HepG2 (cell line): ENCODE results near the gene FMNL1. TPM values are rescaled to one million over a fixed set of nuclear protein-coding genes. Genes with fewer than 3 reads are reported as not detected.

ENCODE experiments used
- ATAC-seq: fragments of 200-7000 bp; cut with Tn5 transposase; 3 replicates; pipeline ENCODE4 v1.9.1; 2020; ENCODE audit warnings: mild to moderate bottlenecking, moderate library complexity
- BruUV-seq: library from RNA; stranded (reverse); fragments of 400-500 nt; replicated peaks from 2 replicates; lab custom pipeline; 2021; lab: Mats Ljungman, UMichigan
- CTCF ChIA-PET: fragments of 300-600 bp; formaldehyde crosslinking; extraction: SDS; loops from one replicate; lab custom pipeline; 2021; ENCODE audit warnings: low total read pairs, inconsistent platforms, low intra/inter-chr PET ratio; lab: Yijun Ruan, JAX
- POLR2A ChIA-PET: fragments of 350-600 bp; sonication (Branson Sonifier 250); formaldehyde crosslinking; loops from one replicate; lab custom pipeline; 2020; ENCODE audit warnings: antibody characterized with exemption, inconsistent platforms; lab: Yijun Ruan, JAX
- DNase-seq: peaks from one replicate; pipeline ENCODE4 v3.0.0-alpha.2; 2015; ENCODE audit warnings: low spot score
- FAIRE-seq: peaks from 3 replicates; lab custom pipeline; 2011; peaks lifted over from hg19 to GRCh38; lab: Jason Lieb, UNC
- H2AFZ ChIP-seq: one replicate; pipeline ENCODE4 v1.6.1; 2011; ENCODE audit warnings: low read length, inconsistent platforms
- H3K27ac ChIP-seq: fragments of 300-600 bp; 3 replicates; pipeline ENCODE4 v1.8.0; 2011; ENCODE audit warnings: mixed run types, mild to moderate bottlenecking, mixed read lengths, low read length, inconsistent platforms; ENCODE audit not compliant: insufficient read depth; ENCODE audit errors: extremely low read length
- H3K27me3 ChIP-seq, 2 experiments: fragments of 200-600 bp in 1 of 2; 2 replicates in 1 of 2; 3 replicates in 1 of 2; pipeline versions ENCODE4 v1.6.0 to v1.8.0; 2011; ENCODE audit warnings: low read length in 2 of 2, mild to moderate bottlenecking in 2 of 2, moderate library complexity in 2 of 2, inconsistent platforms in 1 of 2; ENCODE audit not compliant: insufficient read depth in 2 of 2, control insufficient read depth in 1 of 2
- H3K36me3 ChIP-seq, 2 experiments: fragments of 200-600 bp in 1 of 2; replicated peaks in 1 of 2; 2 replicates in 1 of 2; 3 replicates in 1 of 2; pipeline versions ENCODE4 v1.5.1 to v1.8.0; 2011; ENCODE audit warnings: low read length in 2 of 2, inconsistent platforms in 1 of 2; ENCODE audit not compliant: insufficient read depth in 2 of 2, control insufficient read depth in 1 of 2
- H3K4me1 ChIP-seq: 2 replicates; pipeline ENCODE4 v1.5.1; 2012; ENCODE audit warnings: low read length, inconsistent platforms; ENCODE audit not compliant: insufficient read depth
- H3K4me2 ChIP-seq: 2 replicates; pipeline ENCODE4 v1.6.0; 2011; ENCODE audit warnings: low read depth, low read length, inconsistent platforms
- H3K4me3 ChIP-seq, 3 experiments: fragments of 200-600 bp in 1 of 3; sonication (generic), shearing (Covaris generic) in 1 of 3; replicated peaks in 1 of 3; 2 replicates each; pipeline ENCODE4 v1.5.1; 2011 to 2016; ENCODE audit warnings: low read length in 3 of 3, inconsistent platforms in 2 of 3, low read depth in 2 of 3, mild to moderate bottlenecking in 2 of 3, control low read depth in 1 of 3, mixed read lengths in 1 of 3; ENCODE audit not compliant: insufficient read depth in 1 of 3
- H3K79me2 ChIP-seq: one replicate; pipeline ENCODE4 v1.6.1; 2011; ENCODE audit warnings: low read length, inconsistent platforms; ENCODE audit not compliant: insufficient read depth
- H3K9ac ChIP-seq: 2 replicates; pipeline ENCODE4 v1.6.0; 2011; ENCODE audit warnings: mild to moderate bottlenecking, low read depth, low read length, inconsistent platforms; ENCODE audit not compliant: insufficient read depth
- H3K9me3 ChIP-seq: 2 replicates; pipeline ENCODE4 v1.5.1; 2012; ENCODE audit warnings: mild to moderate bottlenecking, low read length
- H4K20me1 ChIP-seq: 2 replicates; pipeline ENCODE4 v1.6.0; 2011; ENCODE audit warnings: inconsistent platforms, mild to moderate bottlenecking, low read length, moderate library complexity; ENCODE audit not compliant: insufficient read depth
- ATRX ChIP-seq: sonication (generic); formaldehyde crosslinking; IDR thresholded peaks from 2 replicates; pipeline ENCODE4 v1.4.0; 2020; ENCODE audit warnings: missing genetic modification reagents, borderline replicate concordance
- KDM5B ChIP-seq: sonication (generic); formaldehyde crosslinking; IDR thresholded peaks from 2 replicates; pipeline ENCODE4 v1.4.0; 2020; ENCODE audit warnings: missing genetic modification reagents, mild to moderate bottlenecking, borderline replicate concordance
- NCOA2 ChIP-seq: sonication (generic); formaldehyde crosslinking; IDR thresholded peaks from 2 replicates; pipeline ENCODE4 v1.8.0; 2022; ENCODE audit warnings: inconsistent platforms
- SALL1 ChIP-seq: sonication (generic); formaldehyde crosslinking; IDR thresholded peaks from 2 replicates; pipeline ENCODE4 v1.8.0; 2022; ENCODE audit warnings: mild to moderate bottlenecking, missing genetic modification reagents
- YEATS2 ChIP-seq: sonication (generic); formaldehyde crosslinking; IDR thresholded peaks from 2 replicates; pipeline ENCODE4 v1.4.0; 2020; ENCODE audit warnings: missing genetic modification reagents, borderline replicate concordance
- WGBS: methylation state at CpG from one replicate; pipeline ENCODE4 v1.1.6; 2017; ENCODE audit warnings: low lambda C conversion rate; 5-methylcytosine and 5-hydroxymethylcytosine counted together
- in situ Hi-C: cut with HindIII; loops from 2 replicates; pipeline ENCODE4 v1.10.0; 2017; ENCODE audit warnings: low pct_unique_long_range_greater_than_20kb; ENCODE audit not compliant: extremely low pct_ligation_motif_present
- intact Hi-C: fragments of 100-400 bp; cut with micrococcal nuclease; formaldehyde crosslinking; loops from one replicate; pipeline ENCODE4 v1.10.0; 2022; ENCODE audit not compliant: unreplicated experiment
- polyA plus RNA-seq, 8 experiments: library from polyadenylated mRNA; depleted of rRNA in 3 of 8; stranded (reverse) in 7 of 8; unstranded in 1 of 8; fragments of >200 nt; fragmentation: Illumina TruSeq in 4 of 8; extraction: Trizol in 4 of 8; gene quantifications; 2 replicates each; pipeline versions ENCODE4 v1.2.1 to v1.2.3, GENCODE V29; 2011 to 2016; ENCODE audit warnings: low read depth in 4 of 8, missing spikeins in 1 of 8, mixed read lengths in 1 of 8; ENCODE audit not compliant: insufficient read depth in 1 of 8
- total RNA-seq, 5 experiments: library from RNA; depleted of rRNA; stranded (reverse); fragments of >200 nt; fragmentation: Illumina TruSeq; extraction: Trizol; gene quantifications; 2 replicates each; pipeline ENCODE4 v1.2.3, GENCODE V29; 2016; ENCODE audit warnings: low read depth in 1 of 5
- TF ChIP-seq, protein P1 (sequence below): sonication (generic); formaldehyde crosslinking; IDR thresholded peaks from 2 replicates; pipeline ENCODE4 v1.8.0; 2022; ENCODE audit warnings: missing genetic modification reagents, mild to moderate bottlenecking, moderate library complexity, borderline replicate concordance
- TF ChIP-seq, protein P2 (sequence below): sonication (generic); formaldehyde crosslinking; IDR thresholded peaks from 2 replicates; pipeline ENCODE4 v1.9.0; 2022; ENCODE audit warnings: missing genetic modification reagents, mild to moderate bottlenecking, borderline replicate concordance

FMNL1 gene
- total and polyA plus RNA-seq, 2 of the 13 experiments (the other 11 are each of a cell fraction or from before 2014, with no cell fraction given): 0.53 to 0.70 TPM

DNA sequence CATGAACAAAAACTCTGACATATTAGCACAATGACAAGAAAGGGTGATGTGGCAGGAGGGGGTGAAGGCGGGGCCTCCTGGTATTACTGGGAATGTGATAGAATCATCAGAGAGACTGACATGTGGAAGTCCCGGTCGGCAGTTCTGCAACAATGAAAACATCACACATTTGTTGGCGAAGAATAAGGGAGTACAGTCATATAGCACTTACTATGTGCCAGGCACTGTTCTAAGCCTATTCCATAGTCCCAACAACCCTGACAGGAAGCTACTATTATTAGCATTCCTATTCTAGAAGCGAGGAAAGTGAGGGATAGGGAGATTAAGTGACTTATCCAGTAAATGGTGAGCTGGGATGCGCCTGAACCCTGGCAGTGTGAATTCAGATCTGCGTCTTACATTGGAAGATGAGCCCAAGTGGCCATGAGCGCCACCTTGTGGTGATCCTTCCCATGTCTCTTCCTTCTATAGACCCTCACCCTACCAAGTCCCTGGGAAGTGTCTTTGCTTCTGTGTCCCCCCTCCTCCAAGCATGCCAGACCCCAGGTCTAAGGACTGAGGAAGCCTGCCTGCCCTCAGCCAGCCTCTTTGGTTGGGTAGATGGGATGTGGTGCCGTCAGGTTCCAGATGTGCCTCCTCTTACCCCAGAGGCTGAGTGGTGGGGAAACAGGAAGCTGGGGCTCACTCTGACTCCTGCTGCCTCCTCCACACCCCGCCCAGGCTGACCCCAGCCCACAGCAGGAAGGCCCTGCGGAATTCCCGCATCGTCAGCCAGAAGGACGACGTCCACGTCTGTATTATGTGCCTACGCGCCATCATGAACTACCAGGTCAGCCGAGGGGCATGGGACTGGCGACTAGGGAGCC lies 14.0 kb downstream of the FMNL1 start (continued):
- TF ChIP-seq, protein P1, sequence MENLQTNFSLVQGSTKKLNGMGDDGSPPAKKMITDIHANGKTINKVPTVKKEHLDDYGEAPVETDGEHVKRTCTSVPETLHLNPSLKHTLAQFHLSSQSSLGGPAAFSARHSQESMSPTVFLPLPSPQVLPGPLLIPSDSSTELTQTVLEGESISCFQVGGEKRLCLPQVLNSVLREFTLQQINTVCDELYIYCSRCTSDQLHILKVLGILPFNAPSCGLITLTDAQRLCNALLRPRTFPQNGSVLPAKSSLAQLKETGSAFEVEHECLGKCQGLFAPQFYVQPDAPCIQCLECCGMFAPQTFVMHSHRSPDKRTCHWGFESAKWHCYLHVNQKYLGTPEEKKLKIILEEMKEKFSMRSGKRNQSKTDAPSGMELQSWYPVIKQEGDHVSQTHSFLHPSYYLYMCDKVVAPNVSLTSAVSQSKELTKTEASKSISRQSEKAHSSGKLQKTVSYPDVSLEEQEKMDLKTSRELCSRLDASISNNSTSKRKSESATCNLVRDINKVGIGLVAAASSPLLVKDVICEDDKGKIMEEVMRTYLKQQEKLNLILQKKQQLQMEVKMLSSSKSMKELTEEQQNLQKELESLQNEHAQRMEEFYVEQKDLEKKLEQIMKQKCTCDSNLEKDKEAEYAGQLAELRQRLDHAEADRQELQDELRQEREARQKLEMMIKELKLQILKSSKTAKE (CRISPR knock-in tag): no peak
- no peak for TF ChIP-seq YEATS2 (CRISPR knock-in tag)
- TF ChIP-seq ATRX (CRISPR knock-in tag): no peak
- TF ChIP-seq SALL1: no peak

DNA sequence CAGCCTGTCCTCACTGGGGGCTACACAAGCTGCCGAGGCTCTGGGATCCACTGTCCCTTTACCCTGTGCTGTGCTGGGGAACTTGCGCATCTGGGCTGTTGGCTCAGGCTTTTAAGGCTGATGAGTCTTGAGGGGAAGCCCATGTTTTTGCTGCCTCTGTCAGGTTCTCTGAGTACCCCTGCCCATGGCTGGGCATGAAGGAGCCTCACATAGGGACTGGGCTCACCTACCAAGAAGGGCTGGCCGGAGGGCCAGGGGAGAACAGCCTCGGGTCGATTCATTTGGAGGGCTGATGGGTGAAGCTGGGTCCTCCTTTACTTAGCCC lies 14.6 kb downstream of the FMNL1 start:
- no peak for DNase-seq
- POLR2A ChIA-PET: interaction anchor here (0.9 to 1.6 kb wide), 2 partner anchors 17 to 75 kb away, joined by 4 to 5 read pairs; no protein-coding TSS in a partner anchor

More for the DNA sequence above, 14.6 kb downstream of the FMNL1 start:
- Histone ChIP-seq H3K36me3 (no peaks in the 10 kb centered on the region), H3K9me3 (no peaks in the 10 kb centered on the region), H3K79me2 (no peaks in the 10 kb centered on the region), H4K20me1 (no peaks in the 10 kb centered on the region), H3K4me1 (peaks cover 8% of the 10 kb centered on the region), H3K4me2 (no peak overlapping the region), H3K9ac (no peak overlapping the region), H3K27me3 (peaks cover 9 to 36% of the 10 kb centered on the region in 2 experiments), H3K4me3 (no peak overlapping the region), H3K27ac (no peak overlapping the region), H2AFZ (no peak overlapping the region)
- ATAC-seq (no peak), FAIRE-seq (no peak)
- TF ChIP-seq, protein P2, sequence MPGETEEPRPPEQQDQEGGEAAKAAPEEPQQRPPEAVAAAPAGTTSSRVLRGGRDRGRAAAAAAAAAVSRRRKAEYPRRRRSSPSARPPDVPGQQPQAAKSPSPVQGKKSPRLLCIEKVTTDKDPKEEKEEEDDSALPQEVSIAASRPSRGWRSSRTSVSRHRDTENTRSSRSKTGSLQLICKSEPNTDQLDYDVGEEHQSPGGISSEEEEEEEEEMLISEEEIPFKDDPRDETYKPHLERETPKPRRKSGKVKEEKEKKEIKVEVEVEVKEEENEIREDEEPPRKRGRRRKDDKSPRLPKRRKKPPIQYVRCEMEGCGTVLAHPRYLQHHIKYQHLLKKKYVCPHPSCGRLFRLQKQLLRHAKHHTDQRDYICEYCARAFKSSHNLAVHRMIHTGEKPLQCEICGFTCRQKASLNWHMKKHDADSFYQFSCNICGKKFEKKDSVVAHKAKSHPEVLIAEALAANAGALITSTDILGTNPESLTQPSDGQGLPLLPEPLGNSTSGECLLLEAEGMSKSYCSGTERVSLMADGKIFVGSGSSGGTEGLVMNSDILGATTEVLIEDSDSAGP (CRISPR knock-in tag): 0 out of 2 replicates have a peak, but pooled peaks have one; percentile 9
- TF ChIP-seq NCOA2 (CRISPR knock-in tag) (no peak), KDM5B (0 out of 2 replicates have a peak, but pooled peaks have one; percentile 4)
- intact Hi-C loops: no loop called here
- BruUV-seq: no TSS peak
- CTCF ChIA-PET: interaction anchor here (1.8 to 4.1 kb wide), 6 partner anchors 11 to 149 kb away, joined by 4 to 63 read pairs (median 12); partner anchors contain the start of genes ACBD4, FMNL1 and PLCD3
- in situ Hi-C loops: no loop called here
- WGBS: 18% methylated on average over 5 of the region's 5 CpGs
